ENCODE results near the gene IGF1R.

Gene IGF1R

GRCh38 chr15:98887976-98888375 is 239.6 kb downstream of the IGF1R start:
- TF ChIP-seq CTCF (IDR thresholded peaks at IDR 0.05; ENCODE audit: low read depth, low read length): no peak
- no peak overlapping the region for H3K4me3 ChIP-seq (ENCODE audit: low read depth, low read length)
- in situ Hi-C loops (cut with HindIII; ENCODE audit: low sequenced_read_pairs): no loop called here
- DNase-seq (ENCODE audit: low read depth, low spot score): no peak

GRCh38 chr15:98888820-98889479 is 240.6 kb downstream of the IGF1R start:
- DNase-seq (ENCODE audit: low read depth, low spot score): peak; percentile 73
- in situ Hi-C loops (cut with HindIII; ENCODE audit: low sequenced_read_pairs): no loop called here
- H3K4me3 ChIP-seq (ENCODE audit: low read depth, low read length): no peak overlapping the region
- no peak for TF ChIP-seq CTCF (IDR thresholded peaks at IDR 0.05; ENCODE audit: low read depth, low read length)

GRCh38 chr15:98889930-98890695 is 241.8 kb downstream of the IGF1R start:
- peak overlapping the region; percentile 0 for H3K4me3 ChIP-seq (ENCODE audit: low read depth, low read length)
- no peak for TF ChIP-seq CTCF (IDR thresholded peaks at IDR 0.05; ENCODE audit: low read depth, low read length)
- in situ Hi-C loops (cut with HindIII; ENCODE audit: low sequenced_read_pairs): no loop called here
- DNase-seq (ENCODE audit: low read depth, low spot score): peak; percentile 96

- in situ Hi-C loops (cut with HindIII; ENCODE audit: low sequenced_read_pairs): no loop called here
- no peak for DNase-seq (ENCODE audit: low read depth, low spot score)
- no peak for TF ChIP-seq CTCF (IDR thresholded peaks at IDR 0.05; ENCODE audit: low read depth, low read length)
- no peak overlapping the region for H3K4me3 ChIP-seq (ENCODE audit: low read depth, low read length)
Measured at GRCh38 chr15:98891301-98891700, 243.0 kb downstream of the IGF1R start.

- DNase-seq (ENCODE audit: low read depth, low spot score): no peak
- TF ChIP-seq CTCF (IDR thresholded peaks at IDR 0.05; ENCODE audit: low read depth, low read length): no peak
- no peak overlapping the region for H3K4me3 ChIP-seq (ENCODE audit: low read depth, low read length)
- in situ Hi-C loops (cut with HindIII; ENCODE audit: low sequenced_read_pairs): no loop called here
Measured at GRCh38 chr15:98893401-98893800, 245.1 kb downstream of the IGF1R start.

- no peak overlapping the region for H3K4me3 ChIP-seq (ENCODE audit: low read depth, low read length)
- in situ Hi-C loops (cut with HindIII; ENCODE audit: low sequenced_read_pairs): no loop called here
- no peak for DNase-seq (ENCODE audit: low read depth, low spot score)
- TF ChIP-seq CTCF (IDR thresholded peaks at IDR 0.05; ENCODE audit: low read depth, low read length): no peak
Measured at GRCh38 chr15:98894312-98894711, 246.0 kb downstream of the IGF1R start.
